ENCODE results near the gene C1QTNF5. TPM values are rescaled to one million over a fixed set of nuclear protein-coding genes. Genes with fewer than 3 reads are reported as not detected.

C1QTNF5 gene
- polyA plus RNA-seq, 1 donor from 2014 or later = not detected

DNA sequence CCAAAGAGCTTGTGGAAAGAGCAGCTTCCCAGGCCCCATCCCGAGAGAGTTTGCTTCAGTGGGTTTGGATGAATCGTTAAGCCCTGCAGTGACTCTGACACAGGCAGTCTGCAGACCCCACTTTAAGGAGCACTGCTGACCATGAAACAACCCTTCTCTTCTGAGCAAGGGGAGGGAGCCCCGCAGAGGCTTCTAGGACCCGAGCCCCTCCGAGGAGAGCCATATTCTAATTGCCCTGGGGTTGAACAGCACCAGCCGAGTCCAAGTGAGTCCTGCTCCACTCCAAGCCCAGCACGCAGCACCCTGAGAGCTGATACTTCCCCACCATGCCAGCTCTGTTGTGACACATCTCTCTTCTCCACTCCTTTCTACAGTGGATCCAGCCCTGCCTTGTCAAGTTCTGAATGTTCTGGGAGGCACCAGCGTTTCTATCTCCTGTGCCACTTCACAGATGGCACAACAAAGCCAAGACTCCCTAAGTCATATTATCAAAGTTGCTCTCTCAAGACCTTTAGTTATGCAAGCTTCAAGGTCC lies 30.5 kb upstream of the C1QTNF5 start:
- H3K36me3 ChIP-seq (ENCODE audit: insufficient read depth, low read length) = no peaks in the 10 kb centered on the region
- H3K4me3 ChIP-seq (ENCODE audit: low read length) = no peak overlapping the region

DNA sequence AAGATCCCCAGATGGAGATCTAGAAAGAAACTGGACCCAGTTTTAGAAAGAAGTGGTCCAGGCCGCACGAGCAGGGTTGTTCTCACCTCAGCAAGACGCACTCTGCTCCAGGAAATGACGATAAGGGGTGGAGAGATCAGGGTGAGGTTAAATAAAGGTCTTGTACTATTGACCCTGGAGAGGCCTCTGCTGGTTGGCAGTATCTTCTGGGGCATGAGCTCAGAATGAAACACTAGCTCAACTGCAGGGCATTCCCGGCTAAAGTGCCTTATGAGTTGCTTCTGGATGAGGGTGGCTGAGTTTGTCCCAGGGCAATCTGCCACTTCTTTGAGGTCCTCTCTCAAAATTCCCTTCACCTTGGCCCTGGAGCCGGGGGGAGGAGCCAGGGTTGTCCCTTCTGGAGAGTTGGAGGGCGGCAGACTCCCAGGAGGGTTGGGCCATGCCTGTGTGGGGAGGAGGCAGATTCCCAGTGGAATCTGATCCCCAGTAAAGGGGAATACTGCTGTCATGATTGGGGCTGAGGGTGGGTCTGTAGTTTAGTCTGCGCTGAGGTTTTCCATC lies 29.9 kb upstream of the C1QTNF5 start:
- no peaks in the 10 kb centered on the region for H3K79me2 ChIP-seq (replicated peaks; ENCODE audit: insufficient read depth, low read length)
- H2AFZ ChIP-seq (ENCODE audit: low read depth, low read length) = no peak overlapping the region
- no peak overlapping the region for H3K9ac ChIP-seq (ENCODE audit: low read length)
- H3F3A ChIP-seq (ENCODE audit: insufficient read depth, low read length, poor library complexity, severe bottlenecking) = no peaks in the 10 kb centered on the region
- H3K9me3 ChIP-seq (ENCODE audit: low read length) = no peaks in the 10 kb centered on the region
- H3K4me2 ChIP-seq (ENCODE audit: low read length) = no peak overlapping the region
- H3K4me3 ChIP-seq (ENCODE audit: low read length) = no peak overlapping the region
- no peaks in the 10 kb centered on the region for H3K27me3 ChIP-seq (ENCODE audit: insufficient read depth, low read depth, low read length)
- no peaks in the 10 kb centered on the region for H4K20me1 ChIP-seq (ENCODE audit: insufficient read depth)
- H3K36me3 ChIP-seq (ENCODE audit: insufficient read depth, low read length) = no peaks in the 10 kb centered on the region
- no peak overlapping the region for H3K27ac ChIP-seq (ENCODE audit: low read length)
- H3K9me2 ChIP-seq (ENCODE audit: insufficient read depth, low read length) = no peaks in the 10 kb centered on the region
- TF ChIP-seq SMC3 (conservative IDR thresholded peaks at IDR 0.05; ENCODE audit: poor library complexity) (no peak), MXI1 (conservative IDR thresholded peaks at IDR 0.05; ENCODE audit: poor library complexity, severe bottlenecking) (no peak), EZH2 (IDR thresholded peaks at IDR 0.05; ENCODE audit: borderline replicate concordance, insufficient read depth, low read length, poor library complexity, severe bottlenecking) (no peak), EP300 (conservative IDR thresholded peaks at IDR 0.05; ENCODE audit: poor library complexity, severe bottlenecking) (no peak)
- TF ChIP-seq, protein P1, sequence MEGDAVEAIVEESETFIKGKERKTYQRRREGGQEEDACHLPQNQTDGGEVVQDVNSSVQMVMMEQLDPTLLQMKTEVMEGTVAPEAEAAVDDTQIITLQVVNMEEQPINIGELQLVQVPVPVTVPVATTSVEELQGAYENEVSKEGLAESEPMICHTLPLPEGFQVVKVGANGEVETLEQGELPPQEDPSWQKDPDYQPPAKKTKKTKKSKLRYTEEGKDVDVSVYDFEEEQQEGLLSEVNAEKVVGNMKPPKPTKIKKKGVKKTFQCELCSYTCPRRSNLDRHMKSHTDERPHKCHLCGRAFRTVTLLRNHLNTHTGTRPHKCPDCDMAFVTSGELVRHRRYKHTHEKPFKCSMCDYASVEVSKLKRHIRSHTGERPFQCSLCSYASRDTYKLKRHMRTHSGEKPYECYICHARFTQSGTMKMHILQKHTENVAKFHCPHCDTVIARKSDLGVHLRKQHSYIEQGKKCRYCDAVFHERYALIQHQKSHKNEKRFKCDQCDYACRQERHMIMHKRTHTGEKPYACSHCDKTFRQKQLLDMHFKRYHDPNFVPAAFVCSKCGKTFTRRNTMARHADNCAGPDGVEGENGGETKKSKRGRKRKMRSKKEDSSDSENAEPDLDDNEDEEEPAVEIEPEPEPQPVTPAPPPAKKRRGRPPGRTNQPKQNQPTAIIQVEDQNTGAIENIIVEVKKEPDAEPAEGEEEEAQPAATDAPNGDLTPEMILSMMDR (IDR thresholded peaks at IDR 0.05; ENCODE audit: poor library complexity, severe bottlenecking) = no peak
- TF ChIP-seq, protein P2, sequence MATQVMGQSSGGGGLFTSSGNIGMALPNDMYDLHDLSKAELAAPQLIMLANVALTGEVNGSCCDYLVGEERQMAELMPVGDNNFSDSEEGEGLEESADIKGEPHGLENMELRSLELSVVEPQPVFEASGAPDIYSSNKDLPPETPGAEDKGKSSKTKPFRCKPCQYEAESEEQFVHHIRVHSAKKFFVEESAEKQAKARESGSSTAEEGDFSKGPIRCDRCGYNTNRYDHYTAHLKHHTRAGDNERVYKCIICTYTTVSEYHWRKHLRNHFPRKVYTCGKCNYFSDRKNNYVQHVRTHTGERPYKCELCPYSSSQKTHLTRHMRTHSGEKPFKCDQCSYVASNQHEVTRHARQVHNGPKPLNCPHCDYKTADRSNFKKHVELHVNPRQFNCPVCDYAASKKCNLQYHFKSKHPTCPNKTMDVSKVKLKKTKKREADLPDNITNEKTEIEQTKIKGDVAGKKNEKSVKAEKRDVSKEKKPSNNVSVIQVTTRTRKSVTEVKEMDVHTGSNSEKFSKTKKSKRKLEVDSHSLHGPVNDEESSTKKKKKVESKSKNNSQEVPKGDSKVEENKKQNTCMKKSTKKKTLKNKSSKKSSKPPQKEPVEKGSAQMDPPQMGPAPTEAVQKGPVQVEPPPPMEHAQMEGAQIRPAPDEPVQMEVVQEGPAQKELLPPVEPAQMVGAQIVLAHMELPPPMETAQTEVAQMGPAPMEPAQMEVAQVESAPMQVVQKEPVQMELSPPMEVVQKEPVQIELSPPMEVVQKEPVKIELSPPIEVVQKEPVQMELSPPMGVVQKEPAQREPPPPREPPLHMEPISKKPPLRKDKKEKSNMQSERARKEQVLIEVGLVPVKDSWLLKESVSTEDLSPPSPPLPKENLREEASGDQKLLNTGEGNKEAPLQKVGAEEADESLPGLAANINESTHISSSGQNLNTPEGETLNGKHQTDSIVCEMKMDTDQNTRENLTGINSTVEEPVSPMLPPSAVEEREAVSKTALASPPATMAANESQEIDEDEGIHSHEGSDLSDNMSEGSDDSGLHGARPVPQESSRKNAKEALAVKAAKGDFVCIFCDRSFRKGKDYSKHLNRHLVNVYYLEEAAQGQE (IDR thresholded peaks at IDR 0.05; ENCODE audit: borderline replicate concordance) = no peak

More for the DNA sequence above, 30.5 kb upstream of the C1QTNF5 start:
- H3K27me3 ChIP-seq (ENCODE audit: insufficient read depth, low read depth, low read length) = no peaks in the 10 kb centered on the region
- H3K9me2 ChIP-seq (ENCODE audit: insufficient read depth, low read length) = no peaks in the 10 kb centered on the region
- H2AFZ ChIP-seq (ENCODE audit: low read depth, low read length) = no peak overlapping the region
- no peak overlapping the region for H3K27ac ChIP-seq (ENCODE audit: low read length)
- no peaks in the 10 kb centered on the region for H3K79me2 ChIP-seq (replicated peaks; ENCODE audit: insufficient read depth, low read length)
- H3K9ac ChIP-seq (ENCODE audit: low read length) = no peak overlapping the region
- TF ChIP-seq POLR2AphosphoS5 (IDR thresholded peaks at IDR 0.05) (no peak), TAF1 (IDR thresholded peaks at IDR 0.05; ENCODE audit: low read depth) (no peak), RAD21 (conservative IDR thresholded peaks at IDR 0.05) (no peak), MXI1 (conservative IDR thresholded peaks at IDR 0.05; ENCODE audit: poor library complexity, severe bottlenecking) (no peak), SMC3 (conservative IDR thresholded peaks at IDR 0.05; ENCODE audit: poor library complexity) (no peak), EP300 (conservative IDR thresholded peaks at IDR 0.05; ENCODE audit: poor library complexity, severe bottlenecking) (no peak), EZH2 (IDR thresholded peaks at IDR 0.05; ENCODE audit: borderline replicate concordance, insufficient read depth, low read length, poor library complexity, severe bottlenecking) (no peak)
- TF ChIP-seq, protein P1 (IDR thresholded peaks at IDR 0.05; ENCODE audit: poor library complexity, severe bottlenecking) = no peak
- TF ChIP-seq, protein P2 (IDR thresholded peaks at IDR 0.05; ENCODE audit: borderline replicate concordance) = no peak
- H3F3A ChIP-seq (ENCODE audit: insufficient read depth, low read length, poor library complexity, severe bottlenecking) = no peaks in the 10 kb centered on the region
- no peak overlapping the region for H3K4me2 ChIP-seq (ENCODE audit: low read length)
- H3K9me3 ChIP-seq (ENCODE audit: low read length) = no peaks in the 10 kb centered on the region
- H4K20me1 ChIP-seq (ENCODE audit: insufficient read depth) = no peaks in the 10 kb centered on the region
